Measurements from ENCODE around the gene MPI.

MPI gene

GRCh38 chr15:74950078-74950908 is 60.5 kb downstream of the MPI start:
- DNase-seq = no peak

- no peak for DNase-seq
Observed at GRCh38 chr15:74951006-74951405, 61.2 kb downstream of the MPI start.
